ENCODE data around the gene ARVCF. TPM values are rescaled to one million over a fixed set of nuclear protein-coding genes. Genes with fewer than 3 reads are reported as not detected.
"Not testable (repeated sequence)": the region's sequence is repeated elsewhere in the genome, so short reads cannot be mapped to it uniquely, and the experiment has no call there.

The ARVCF gene
- total RNA-seq, 2 donors from 2014 or later, result 20.1 to 21.3 TPM

- intact Hi-C loops (cut with DNase I), result no loop called here
These were observed 80.1 kb downstream of the ARVCF start for GRCh38 chr22:19936513-19936912.

GRCh38 chr22:19935123-19935718 lies 81.4 kb downstream of the ARVCF start:
- DNase-seq (ENCODE audit: low spot score), result peak; percentile 31
- intact Hi-C loops (cut with DNase I), result not testable (repeated sequence)

More at GRCh38 chr22:19936513-19936912, 80.1 kb downstream of the ARVCF start:
- DNase-seq (ENCODE audit: low spot score), result peak; percentile 4

GRCh38 chr22:19933341-19934241 lies 83.0 kb downstream of the ARVCF start:
- intact Hi-C loops (cut with DNase I), result loop anchor here in 1 of 2 donors (1.0 kb wide), 1 partner anchor 35 kb away; no protein-coding TSS in a partner anchor
- peak; percentile 55 for DNase-seq (ENCODE audit: low spot score)

GRCh38 chr22:19932367-19933206 lies 84.0 kb downstream of the ARVCF start:
- intact Hi-C loops (cut with DNase I), result loop anchor here in 1 of 2 donors (1.0 kb wide), 1 partner anchor 34 kb away; no protein-coding TSS in a partner anchor
- DNase-seq (ENCODE audit: low spot score), result no peak

GRCh38 chr22:19931514-19931913 lies 85.1 kb downstream of the ARVCF start:
- intact Hi-C loops (cut with DNase I), result no loop called here
- DNase-seq (ENCODE audit: low spot score), result no peak

- intact Hi-C loops (cut with DNase I), result no loop called here
- DNase-seq (ENCODE audit: low spot score), result no peak
These were observed 85.8 kb downstream of the ARVCF start for GRCh38 chr22:19930551-19931486.

GRCh38 chr22:19929586-19930550 lies 86.8 kb downstream of the ARVCF start:
- no peak for DNase-seq (ENCODE audit: low spot score)
- intact Hi-C loops (cut with DNase I), result no loop called here

- no peak for DNase-seq (ENCODE audit: low spot score)
- intact Hi-C loops (cut with DNase I), result no loop called here
These were observed 88.4 kb downstream of the ARVCF start for GRCh38 chr22:19928207-19928606.

GRCh38 chr22:19927696-19928095 lies 88.9 kb downstream of the ARVCF start:
- no peak for DNase-seq (ENCODE audit: low spot score)
- intact Hi-C loops (cut with DNase I), result no loop called here

- intact Hi-C loops (cut with DNase I); DNase-seq (ENCODE audit: low spot score): not testable (repeated sequence)
These were observed 90.6 kb downstream of the ARVCF start for GRCh38 chr22:19926028-19926427.

GRCh38 chr22:19923914-19924513 lies 92.6 kb downstream of the ARVCF start:
- no peak for DNase-seq (ENCODE audit: low spot score)
- intact Hi-C loops (cut with DNase I), result no loop called here

GRCh38 chr22:19921544-19922081 lies 95.0 kb downstream of the ARVCF start:
- intact Hi-C loops (cut with DNase I), result no loop called here
- DNase-seq (ENCODE audit: low spot score), result no peak

Small RNA genes within 50 kb of the gene (microRNA-seq; reads per million reads assigned to microRNA genes)
- gene MIR185 (ENCODE audit: borderline microRNAs expressed in 2 of 2) (71.5 to 834 reads per million in 2 donors), gene MIR4761 (ENCODE audit: borderline microRNAs expressed in 2 of 2) (0 reads per million in 2 donors)

Other genes starting within 250 kb of the ARVCF start
- gene GNB1L, start 161.9 kb downstream of the ARVCF start, total RNA-seq, result 1 to 10 TPM; 3.6 to 3.9 TPM
- gene RTL10, start 161.9 kb downstream of the ARVCF start, total RNA-seq, result 1 to 10 TPM; 7.6 to 8.6 TPM
- gene COMT, start 75.1 kb downstream of the ARVCF start, total RNA-seq, result 10 to 100 TPM; 81.7 to 95.4 TPM
- gene TXNRD2, start 75.0 kb downstream of the ARVCF start, total RNA-seq, result 10 to 100 TPM; 13.9 to 19.2 TPM
- 10 to 100 TPM; 28.4 to 31.1 TPM for gene TANGO2, start 4.3 kb upstream of the ARVCF start, total RNA-seq
- gene DGCR8, start 63.4 kb upstream of the ARVCF start, total RNA-seq, result 10 to 100 TPM; 24.3 to 25.2 TPM
- 10 to 100 TPM; 57.0 to 61.6 TPM for gene RANBP1, start 99.3 kb upstream of the ARVCF start, total RNA-seq
- 10 to 100 TPM; 25.7 to 37.7 TPM for gene TRMT2A, start 100.4 kb upstream of the ARVCF start, total RNA-seq
- 10 to 100 TPM; 45.6 to 46.3 TPM for gene ZDHHC8, start 115.0 kb upstream of the ARVCF start, total RNA-seq
- 1 to 10 TPM in 1 of 2 donors, under 1 TPM in 1; 1.00 to 2.5 TPM for gene CCDC188, start 134.2 kb upstream of the ARVCF start, total RNA-seq

Data from posterior vena cava (tissue), 2 donors.